ENCODE results near the gene RNF212.

Gene RNF212

GRCh38 chr4:1048773-1049590 is 64.4 kb downstream of the RNF212 start:
- no peak for DNase-seq (ENCODE audit: low read depth)

GRCh38 chr4:1047976-1048772 is 65.2 kb downstream of the RNF212 start:
- no peak for DNase-seq (ENCODE audit: low read depth)

- DNase-seq (ENCODE audit: low read depth) = peak; percentile 74
Measured at GRCh38 chr4:1047106-1047975, 66.0 kb downstream of the RNF212 start.

GRCh38 chr4:1046581-1047011 is 66.8 kb downstream of the RNF212 start:
- DNase-seq (ENCODE audit: low read depth) = peak; percentile 61

- DNase-seq (ENCODE audit: low read depth) = no peak
Measured at GRCh38 chr4:1045595-1046201, 67.7 kb downstream of the RNF212 start.

- DNase-seq (ENCODE audit: low read depth) = no peak
Measured at GRCh38 chr4:1045193-1045594, 68.2 kb downstream of the RNF212 start.

- DNase-seq (ENCODE audit: low read depth) = no peak
Measured at GRCh38 chr4:1044469-1045192, 68.7 kb downstream of the RNF212 start.

- DNase-seq (ENCODE audit: low read depth) = peak; percentile 99
Measured at GRCh38 chr4:1043651-1044468, 69.5 kb downstream of the RNF212 start.

- DNase-seq (ENCODE audit: low read depth) = no peak
Measured at GRCh38 chr4:1043162-1043561, 70.2 kb downstream of the RNF212 start.

GRCh38 chr4:1042352-1043055 is 70.9 kb downstream of the RNF212 start:
- no peak for DNase-seq (ENCODE audit: low read depth)

GRCh38 chr4:1041936-1042330 is 71.4 kb downstream of the RNF212 start:
- no peak for DNase-seq (ENCODE audit: low read depth)

- peak; percentile 45 for DNase-seq (ENCODE audit: low read depth)
Measured at GRCh38 chr4:1041147-1041935, 72.0 kb downstream of the RNF212 start.

GRCh38 chr4:1040344-1041146 is 72.8 kb downstream of the RNF212 start:
- DNase-seq (ENCODE audit: low read depth) = no peak

GRCh38 chr4:1039493-1040343 is 73.6 kb downstream of the RNF212 start:
- peak; percentile 53 for DNase-seq (ENCODE audit: low read depth)

- no peak for DNase-seq (ENCODE audit: low read depth)
Measured at GRCh38 chr4:1038948-1039492, 74.3 kb downstream of the RNF212 start.

GRCh38 chr4:1036976-1037810 is 76.2 kb downstream of the RNF212 start:
- DNase-seq (ENCODE audit: low read depth) = no peak
